ENCODE results near the gene SLC25A38.

DNA sequence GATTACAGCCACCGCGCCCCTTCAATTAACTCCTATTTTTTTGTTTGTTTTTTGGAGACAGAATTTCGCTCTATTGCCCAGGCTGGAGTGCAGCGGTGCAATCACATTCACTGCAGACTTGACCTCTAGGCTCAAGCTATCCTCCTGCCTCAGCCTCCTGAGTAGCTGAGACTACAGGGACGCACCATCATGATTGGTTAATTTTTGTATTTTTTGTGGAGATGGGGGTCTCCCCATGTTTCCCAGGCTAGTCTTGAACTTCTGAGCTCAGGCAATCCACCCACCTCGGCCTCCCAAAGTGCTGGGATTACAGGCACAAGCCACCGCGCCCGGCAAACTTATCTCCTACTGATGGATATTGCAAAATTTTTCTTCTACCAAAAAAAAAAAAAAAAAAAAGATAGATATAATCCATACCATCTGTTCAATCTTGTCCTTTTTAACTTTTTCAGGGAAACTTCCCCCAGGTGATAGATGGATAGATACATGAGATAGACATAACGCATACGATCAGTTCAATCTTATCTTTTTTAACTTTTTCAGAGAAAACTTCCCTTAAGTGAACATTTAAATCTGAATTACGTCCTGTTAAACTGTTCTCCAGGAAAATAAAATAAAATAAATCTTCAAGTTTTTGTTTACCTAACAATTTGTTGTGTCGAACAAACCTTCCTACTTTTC lies 22.7 kb downstream of the SLC25A38 start:
- TF ChIP-seq, protein P1, sequence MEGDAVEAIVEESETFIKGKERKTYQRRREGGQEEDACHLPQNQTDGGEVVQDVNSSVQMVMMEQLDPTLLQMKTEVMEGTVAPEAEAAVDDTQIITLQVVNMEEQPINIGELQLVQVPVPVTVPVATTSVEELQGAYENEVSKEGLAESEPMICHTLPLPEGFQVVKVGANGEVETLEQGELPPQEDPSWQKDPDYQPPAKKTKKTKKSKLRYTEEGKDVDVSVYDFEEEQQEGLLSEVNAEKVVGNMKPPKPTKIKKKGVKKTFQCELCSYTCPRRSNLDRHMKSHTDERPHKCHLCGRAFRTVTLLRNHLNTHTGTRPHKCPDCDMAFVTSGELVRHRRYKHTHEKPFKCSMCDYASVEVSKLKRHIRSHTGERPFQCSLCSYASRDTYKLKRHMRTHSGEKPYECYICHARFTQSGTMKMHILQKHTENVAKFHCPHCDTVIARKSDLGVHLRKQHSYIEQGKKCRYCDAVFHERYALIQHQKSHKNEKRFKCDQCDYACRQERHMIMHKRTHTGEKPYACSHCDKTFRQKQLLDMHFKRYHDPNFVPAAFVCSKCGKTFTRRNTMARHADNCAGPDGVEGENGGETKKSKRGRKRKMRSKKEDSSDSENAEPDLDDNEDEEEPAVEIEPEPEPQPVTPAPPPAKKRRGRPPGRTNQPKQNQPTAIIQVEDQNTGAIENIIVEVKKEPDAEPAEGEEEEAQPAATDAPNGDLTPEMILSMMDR (conservative IDR thresholded peaks at IDR 0.05), result no peak
- no peak for TF ChIP-seq EZH2 (IDR thresholded peaks at IDR 0.05; ENCODE audit: low read depth)
